ENCODE measurements around the gene ATG7. TPM values are rescaled to one million over a fixed set of nuclear protein-coding genes. Genes with fewer than 3 reads are reported as not detected.

Gene ATG7
- total RNA-seq, 1 donor from 2014 or later, result 42.5 TPM

- Mint-ChIP-seq H3K36me3 (ENCODE audit: unreplicated experiment) (peaks cover 11% of the 10 kb centered on the region), H3K27ac (ENCODE audit: unreplicated experiment) (no peak overlapping the region), H3K4me3 (ENCODE audit: unreplicated experiment) (no peak overlapping the region), H3K4me1 (ENCODE audit: unreplicated experiment) (peaks cover 26% of the 10 kb centered on the region), H3K9me3 (ENCODE audit: unreplicated experiment) (peaks cover 8% of the 10 kb centered on the region), H3K27me3 (ENCODE audit: unreplicated experiment) (no peaks in the 10 kb centered on the region)
- no peak for DNase-seq (ENCODE audit: extremely low spot score, unreplicated experiment)
- TF ChIP-seq CTCF (IDR thresholded peaks at IDR 0.05), result no peak
Observed at GRCh38 chr3:11422291-11422690, 150.1 kb downstream of the ATG7 start.

- Mint-ChIP-seq H3K4me1 (ENCODE audit: unreplicated experiment) (peaks cover 28% of the 10 kb centered on the region), H3K4me3 (ENCODE audit: unreplicated experiment) (no peak overlapping the region), H3K36me3 (ENCODE audit: unreplicated experiment) (peaks cover 13% of the 10 kb centered on the region), H3K27ac (ENCODE audit: unreplicated experiment) (no peak overlapping the region), H3K27me3 (ENCODE audit: unreplicated experiment) (no peaks in the 10 kb centered on the region), H3K9me3 (ENCODE audit: unreplicated experiment) (peaks cover 8% of the 10 kb centered on the region)
- no peak for DNase-seq (ENCODE audit: extremely low spot score, unreplicated experiment)
- TF ChIP-seq CTCF (IDR thresholded peaks at IDR 0.05), result no peak
Observed at GRCh38 chr3:11423868-11424267, 151.7 kb downstream of the ATG7 start.

GRCh38 chr3:11424277-11424676, 152.1 kb downstream of the ATG7 start:
- TF ChIP-seq CTCF (IDR thresholded peaks at IDR 0.05), result no peak
- H3K4me1 Mint-ChIP-seq (ENCODE audit: unreplicated experiment), result peaks cover 28% of the 10 kb centered on the region
- H3K9me3 Mint-ChIP-seq (ENCODE audit: unreplicated experiment), result peaks cover 8% of the 10 kb centered on the region
- H3K27ac Mint-ChIP-seq (ENCODE audit: unreplicated experiment), result no peak overlapping the region
- H3K27me3 Mint-ChIP-seq (ENCODE audit: unreplicated experiment), result no peaks in the 10 kb centered on the region
- no peak overlapping the region for H3K4me3 Mint-ChIP-seq (ENCODE audit: unreplicated experiment)
- peaks cover 13% of the 10 kb centered on the region for H3K36me3 Mint-ChIP-seq (ENCODE audit: unreplicated experiment)
- DNase-seq (ENCODE audit: extremely low spot score, unreplicated experiment), result no peak

- H3K36me3 Mint-ChIP-seq (ENCODE audit: unreplicated experiment), result peaks cover 13% of the 10 kb centered on the region
Observed at GRCh38 chr3:11430207-11430606, 158.0 kb downstream of the ATG7 start.

GRCh38 chr3:11430624-11431023, 158.4 kb downstream of the ATG7 start:
- DNase-seq (ENCODE audit: extremely low spot score, unreplicated experiment), result no peak
- no peaks in the 10 kb centered on the region for H3K27me3 Mint-ChIP-seq (ENCODE audit: unreplicated experiment)
- peak overlapping the region; percentile 83 for H3K27ac Mint-ChIP-seq (ENCODE audit: unreplicated experiment)
- H3K9me3 Mint-ChIP-seq (ENCODE audit: unreplicated experiment), result peaks cover 4% of the 10 kb centered on the region
- no peak for TF ChIP-seq CTCF (IDR thresholded peaks at IDR 0.05)
- peaks cover 9% of the 10 kb centered on the region for H3K36me3 Mint-ChIP-seq (ENCODE audit: unreplicated experiment)
- H3K4me1 Mint-ChIP-seq (ENCODE audit: unreplicated experiment), result peaks cover 53% of the 10 kb centered on the region
- no peak overlapping the region for H3K4me3 Mint-ChIP-seq (ENCODE audit: unreplicated experiment)

More at GRCh38 chr3:11430207-11430606, 158.0 kb downstream of the ATG7 start:
- H3K9me3 Mint-ChIP-seq (ENCODE audit: unreplicated experiment), result peaks cover 8% of the 10 kb centered on the region
- H3K4me3 Mint-ChIP-seq (ENCODE audit: unreplicated experiment), result no peak overlapping the region
- peak overlapping the region; percentile 83 for H3K27ac Mint-ChIP-seq (ENCODE audit: unreplicated experiment)
- H3K4me1 Mint-ChIP-seq (ENCODE audit: unreplicated experiment), result peaks cover 49% of the 10 kb centered on the region
- H3K27me3 Mint-ChIP-seq (ENCODE audit: unreplicated experiment), result no peaks in the 10 kb centered on the region
- no peak for DNase-seq (ENCODE audit: extremely low spot score, unreplicated experiment)
- TF ChIP-seq CTCF (IDR thresholded peaks at IDR 0.05), result no peak

All from osteocyte (in vitro differentiated cells).